ENCODE data around the gene ITSN2.

ITSN2 gene

GRCh38 chr2:24225499-24226242 lies 134.7 kb downstream of the ITSN2 start:
- no peaks in the 10 kb centered on the region for H3K27me3 ChIP-seq
- no peaks in the 10 kb centered on the region for H3K4me1 ChIP-seq
- DNase-seq = no peak
- no peaks in the 10 kb centered on the region for H3K9me3 ChIP-seq
- no peak overlapping the region for H3K4me3 ChIP-seq
- intact Hi-C loops (cut with DNase I; ENCODE audit: low total_unique reads) = no loop called here
- H3K36me3 ChIP-seq = peaks cover 7 to 38% (median 23%) of the 10 kb centered on the region in 3 donors
- H3K27ac ChIP-seq = no peak overlapping the region
- TF ChIP-seq, protein P1, sequence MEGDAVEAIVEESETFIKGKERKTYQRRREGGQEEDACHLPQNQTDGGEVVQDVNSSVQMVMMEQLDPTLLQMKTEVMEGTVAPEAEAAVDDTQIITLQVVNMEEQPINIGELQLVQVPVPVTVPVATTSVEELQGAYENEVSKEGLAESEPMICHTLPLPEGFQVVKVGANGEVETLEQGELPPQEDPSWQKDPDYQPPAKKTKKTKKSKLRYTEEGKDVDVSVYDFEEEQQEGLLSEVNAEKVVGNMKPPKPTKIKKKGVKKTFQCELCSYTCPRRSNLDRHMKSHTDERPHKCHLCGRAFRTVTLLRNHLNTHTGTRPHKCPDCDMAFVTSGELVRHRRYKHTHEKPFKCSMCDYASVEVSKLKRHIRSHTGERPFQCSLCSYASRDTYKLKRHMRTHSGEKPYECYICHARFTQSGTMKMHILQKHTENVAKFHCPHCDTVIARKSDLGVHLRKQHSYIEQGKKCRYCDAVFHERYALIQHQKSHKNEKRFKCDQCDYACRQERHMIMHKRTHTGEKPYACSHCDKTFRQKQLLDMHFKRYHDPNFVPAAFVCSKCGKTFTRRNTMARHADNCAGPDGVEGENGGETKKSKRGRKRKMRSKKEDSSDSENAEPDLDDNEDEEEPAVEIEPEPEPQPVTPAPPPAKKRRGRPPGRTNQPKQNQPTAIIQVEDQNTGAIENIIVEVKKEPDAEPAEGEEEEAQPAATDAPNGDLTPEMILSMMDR (IDR thresholded peaks at IDR 0.05) = no peak

DNA sequence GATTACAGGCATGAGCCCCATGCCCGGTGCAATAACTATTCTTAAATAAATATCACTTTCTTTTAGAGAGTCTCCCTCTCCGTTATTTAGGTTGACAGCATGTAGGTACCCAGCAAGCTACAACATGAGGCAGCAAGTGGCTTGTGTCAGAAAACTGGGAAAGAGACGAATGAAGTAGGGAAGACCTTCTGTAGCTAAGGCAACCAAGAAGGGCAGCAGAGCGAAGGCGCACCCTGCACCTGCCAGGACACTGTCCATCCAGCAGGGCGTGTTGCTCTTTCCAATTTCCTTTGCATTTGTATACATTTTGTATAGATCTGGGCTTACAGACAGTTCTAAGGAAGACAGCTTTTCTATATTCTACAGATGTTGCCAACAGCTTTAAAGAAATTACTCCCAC lies 137.4 kb downstream of the ITSN2 start:
- Histone ChIP-seq H3K4me3 (no peak overlapping the region), H3K9me3 (no peaks in the 10 kb centered on the region), H3K27ac (no peak overlapping the region), H3K4me1 (no peaks in the 10 kb centered on the region), H3K27me3 (no peaks in the 10 kb centered on the region), H3K36me3 (peaks cover 28 to 59% (median 42%) of the 10 kb centered on the region in 3 donors)
- TF ChIP-seq, protein P1 (IDR thresholded peaks at IDR 0.05) = no peak
- DNase-seq = no peak
- intact Hi-C loops (cut with DNase I; ENCODE audit: low total_unique reads) = no loop called here

DNA sequence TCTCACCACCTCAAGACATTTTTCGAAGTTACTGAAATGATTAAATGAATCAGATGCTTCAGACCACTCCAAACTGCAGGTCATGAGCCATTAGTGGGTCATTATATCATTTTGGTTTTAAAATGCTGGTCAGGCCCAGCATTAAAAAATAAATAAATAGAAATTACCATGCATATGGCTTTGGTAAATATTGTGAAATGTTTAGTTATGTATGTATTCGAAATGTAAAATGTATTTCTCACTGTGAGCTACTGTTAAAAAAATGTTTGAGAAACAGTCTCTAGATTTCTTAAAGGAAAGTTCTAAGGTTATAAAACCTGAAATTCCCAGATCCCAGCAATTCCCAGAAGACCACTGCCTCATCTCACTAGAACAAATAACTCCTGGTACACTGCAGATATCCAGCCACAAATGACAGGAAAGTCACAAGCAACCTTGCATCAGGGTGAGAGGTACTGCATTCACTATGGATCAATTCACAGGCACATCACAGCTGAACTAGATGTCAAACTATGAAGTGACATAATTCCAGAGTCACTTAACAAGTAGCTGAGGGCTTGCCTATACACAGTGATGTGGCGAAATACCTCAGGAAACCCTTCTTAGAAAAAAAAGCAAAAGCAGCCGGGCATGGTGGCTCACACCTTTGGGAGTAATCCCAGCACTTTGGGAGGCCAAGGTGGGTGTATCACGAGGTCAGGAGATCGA lies 138.8 kb downstream of the ITSN2 start:
- TF ChIP-seq, protein P1 (IDR thresholded peaks at IDR 0.05) = no peak
- H3K4me1 ChIP-seq = no peaks in the 10 kb centered on the region
- H3K9me3 ChIP-seq = no peaks in the 10 kb centered on the region
- no peak for DNase-seq
- H3K27ac ChIP-seq = no peak overlapping the region
- intact Hi-C loops (cut with DNase I; ENCODE audit: low total_unique reads) = no loop called here
- H3K27me3 ChIP-seq = no peaks in the 10 kb centered on the region
- peaks cover 41 to 74% (median 51%) of the 10 kb centered on the region in 3 donors for H3K36me3 ChIP-seq
- no peak overlapping the region for H3K4me3 ChIP-seq

- Histone ChIP-seq H3K4me1 (no peaks in the 10 kb centered on the region), H3K4me3 (no peak overlapping the region), H3K27ac (no peak overlapping the region), H3K36me3 (peaks cover 49 to 75% (median 52%) of the 10 kb centered on the region in 3 donors), H3K9me3 (no peaks in the 10 kb centered on the region), H3K27me3 (no peaks in the 10 kb centered on the region)
- no peak for DNase-seq
- intact Hi-C loops (cut with DNase I; ENCODE audit: low total_unique reads) = no loop called here
- TF ChIP-seq, protein P1 (IDR thresholded peaks at IDR 0.05) = no peak
Observed at GRCh38 chr2:24220554-24221291, 139.6 kb downstream of the ITSN2 start.

DNA sequence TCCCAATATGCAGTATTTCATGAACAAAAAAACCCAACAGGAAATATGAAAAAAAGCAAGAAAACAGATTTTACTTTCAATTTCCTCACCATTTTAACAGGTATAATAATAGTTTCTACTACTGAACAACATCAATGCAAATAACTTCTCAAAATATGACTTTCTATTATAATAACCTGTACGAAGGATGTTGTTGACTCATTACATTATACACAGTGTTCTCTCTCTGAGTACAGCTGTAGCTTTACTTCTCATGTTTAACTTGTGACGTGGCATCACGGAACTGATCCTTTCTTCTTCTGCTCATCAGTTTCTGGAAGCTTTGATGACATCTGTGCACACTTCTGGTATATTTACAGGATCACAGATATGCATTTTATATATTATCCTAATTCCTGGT lies 145.5 kb downstream of the ITSN2 start:
- Histone ChIP-seq H3K9me3 (no peaks in the 10 kb centered on the region), H3K27me3 (no peaks in the 10 kb centered on the region), H3K4me3 (no peak overlapping the region), H3K27ac (no peak overlapping the region), H3K36me3 (peaks cover 70 to 82% (median 72%) of the 10 kb centered on the region in 3 donors), H3K4me1 (no peaks in the 10 kb centered on the region)
- TF ChIP-seq, protein P1 (IDR thresholded peaks at IDR 0.05) = no peak
- no peak for DNase-seq
- intact Hi-C loops (cut with DNase I; ENCODE audit: low total_unique reads) = no loop called here
